A549 (cell line): ENCODE measurements around the gene FBXO24. TPM values are rescaled to one million over a fixed set of nuclear protein-coding genes. Genes with fewer than 3 reads are reported as not detected.
A peak's percentile ranks its signal among the peaks of the same experiment; 100 is the strongest.

ENCODE experiments used
- ATAC-seq, 2 experiments: fragments of 200-7000 bp in 1 of 2; fragments of >200 bp in 1 of 2; cut with Nextera tagmentation in 1 of 2; cut with Tn5 transposase in 1 of 2; 3 replicates each; pipeline versions ENCODE4 v1.8.0 to v1.9.1; 2018 to 2020; ENCODE audit warnings: mild to moderate bottlenecking in 1 of 2, moderate library complexity in 1 of 2
- CTCF ChIA-PET: fragments of 300-600 bp; sonication (Branson Sonifier 250); formaldehyde crosslinking; extraction: SDS; loops from one replicate; lab custom pipeline; 2021; ENCODE audit warnings: antibody characterized with exemption, inconsistent platforms; lab: Yijun Ruan, JAX
- POLR2A ChIA-PET: fragments of 350-600 bp; formaldehyde crosslinking; extraction: SDS; loops from one replicate; lab custom pipeline; 2021; ENCODE audit warnings: antibody characterized with exemption, inconsistent platforms; lab: Yijun Ruan, JAX
- DNase-seq, 2 experiments: peaks; one replicate each; pipeline versions ENCODE4 v3.0.0 to v3.0.0-alpha.2; 2011 to 2016; ENCODE audit warnings: low read depth in 1 of 2, low spot score in 1 of 2
- FAIRE-seq: peaks from 2 replicates; lab custom pipeline; 2011; peaks lifted over from hg19 to GRCh38; lab: Jason Lieb, UNC
- H3K27ac ChIP-seq, 2 experiments: fragments of >200 bp; sonication (Bioruptor Twin); formaldehyde crosslinking; 3 replicates each; pipeline ENCODE4 v1.5.1; 2016 to 2017
- H3K4me1 ChIP-seq: fragments of >200 bp; sonication (Bioruptor Twin); formaldehyde crosslinking; 3 replicates; pipeline ENCODE4 v1.6.1; 2016
- H3K4me2 ChIP-seq: fragments of >200 bp; sonication (Bioruptor Twin); formaldehyde crosslinking; 3 replicates; pipeline ENCODE4 v1.6.1; 2016
- H3K4me3 ChIP-seq: fragments of >200 bp; sonication (Bioruptor Twin); formaldehyde crosslinking; 3 replicates; pipeline ENCODE4 v1.5.1; 2016
- H3K9me3 ChIP-seq: fragments of >200 bp; sonication (Bioruptor Twin); formaldehyde crosslinking; 3 replicates; pipeline ENCODE4 v1.6.1; 2016
- CBX8 ChIP-seq: fragments of 200-600 bp; sonication (generic); IDR thresholded peaks from 2 replicates; pipeline ENCODE4 v1.6.1; 2016
- CEBPB ChIP-seq, 2 experiments: fragments of >200 bp in 1 of 2; sonication (Bioruptor Twin) in 1 of 2; formaldehyde crosslinking in 1 of 2; IDR thresholded peaks; 2 replicates each; pipeline ENCODE4 v1.6.1; 2012 to 2016
- EHF ChIP-seq: fragments of 250-450 bp; sonication (Bioruptor Pico); IDR thresholded peaks from 2 replicates; pipeline ENCODE4 v1.5.0; 2020; ENCODE audit warnings: mild to moderate bottlenecking
- ESRRA ChIP-seq: fragments of 150-350 bp; IDR thresholded peaks from 2 replicates; pipeline ENCODE4 v1.6.1; 2014; ENCODE audit warnings: mild to moderate bottlenecking, low read length, borderline replicate concordance
- FOSL2 ChIP-seq, 2 experiments: fragments of 450-650 bp in 1 of 2; fragments of >200 bp in 1 of 2; sonication (Bioruptor Twin) in 1 of 2; formaldehyde crosslinking; IDR thresholded peaks; 2 replicates each; pipeline versions ENCODE4 v1.5.0 to v1.6.1; 2016 to 2020; ENCODE audit warnings: mild to moderate bottlenecking in 1 of 2, moderate library complexity in 1 of 2
- GATA3 ChIP-seq: IDR thresholded peaks from 2 replicates; pipeline ENCODE4 v1.6.1; 2012; ENCODE audit warnings: borderline replicate concordance
- JUN ChIP-seq, 2 experiments: fragments of >200 bp; sonication (Bioruptor Twin); formaldehyde crosslinking; IDR thresholded peaks; 2 replicates in 1 of 2; 3 replicates in 1 of 2; pipeline ENCODE4 v1.6.1; 2016 to 2017
- NPAS2 ChIP-seq: fragments of 250-450 bp; sonication (Bioruptor Pico); IDR thresholded peaks from 2 replicates; pipeline ENCODE4 v1.8.0; 2022; ENCODE audit warnings: mild to moderate bottlenecking, moderate library complexity, borderline replicate concordance
- RAD21 ChIP-seq, 2 experiments: fragments of >200 bp in 1 of 2; sonication (Bioruptor Twin) in 1 of 2; formaldehyde crosslinking in 1 of 2; IDR thresholded peaks in 1 of 2; conservative IDR thresholded peaks in 1 of 2; 2 replicates in 1 of 2; 3 replicates in 1 of 2; pipeline ENCODE4 v1.6.1; 2012 to 2018; ENCODE audit warnings: inconsistent platforms in 1 of 2
- RCOR1 ChIP-seq: fragments of 150-350 bp; IDR thresholded peaks from 2 replicates; pipeline ENCODE4 v1.6.1; 2014; ENCODE audit warnings: antibody characterized with exemption, low read length, low read depth
- TFCP2L1 ChIP-seq: fragments of 250-450 bp; sonication (Bioruptor Pico); IDR thresholded peaks from 2 replicates; pipeline ENCODE4 v1.5.0; 2021; ENCODE audit warnings: mild to moderate bottlenecking
- ZSCAN20 ChIP-seq: fragments of 250-450 bp; sonication (Bioruptor Pico); IDR thresholded peaks from 2 replicates; pipeline ENCODE4 v1.8.0; 2022; ENCODE audit warnings: mild to moderate bottlenecking, moderate library complexity
- WGBS: methylation state at CpG from one replicate; pipeline ENCODE4 v1.1.6; 2017; ENCODE audit errors: missing lambda C conversion rate; 5-methylcytosine and 5-hydroxymethylcytosine counted together
- polyA plus RNA-seq, 4 experiments: library from polyadenylated mRNA; depleted of rRNA in 3 of 4; stranded (reverse); fragments of >200 nt; fragmentation: RNase III in 1 of 4; extraction: RNeasy Plus Mini Kit Qiagen cat#74134 plus additional on column Dnase treatment in 1 of 4; gene quantifications; 2 replicates in 3 of 4; 3 replicates in 1 of 4; pipeline ENCODE4 v1.2.3, GENCODE V29; 2011 to 2017
- TF ChIP-seq, protein P1 (sequence below): fragments of >200 bp; sonication (Bioruptor Twin); formaldehyde crosslinking; IDR thresholded peaks from 3 replicates; pipeline ENCODE4 v1.6.1; 2016
- TF ChIP-seq, protein P2 (sequence below): IDR thresholded peaks from 2 replicates; pipeline ENCODE4 v1.6.1; 2012; ENCODE audit warnings: low read depth, borderline replicate concordance
- TF ChIP-seq, protein P3 (sequence below): fragments of 150-350 bp; IDR thresholded peaks from 2 replicates; pipeline ENCODE4 v1.6.1; 2014; ENCODE audit warnings: low read depth, mild to moderate bottlenecking, low read length

Gene FBXO24
- polyA plus RNA-seq, 2 of the 4 experiments (the other 2 are of a cell fraction) = 0.19 to 0.52 TPM

DNA sequence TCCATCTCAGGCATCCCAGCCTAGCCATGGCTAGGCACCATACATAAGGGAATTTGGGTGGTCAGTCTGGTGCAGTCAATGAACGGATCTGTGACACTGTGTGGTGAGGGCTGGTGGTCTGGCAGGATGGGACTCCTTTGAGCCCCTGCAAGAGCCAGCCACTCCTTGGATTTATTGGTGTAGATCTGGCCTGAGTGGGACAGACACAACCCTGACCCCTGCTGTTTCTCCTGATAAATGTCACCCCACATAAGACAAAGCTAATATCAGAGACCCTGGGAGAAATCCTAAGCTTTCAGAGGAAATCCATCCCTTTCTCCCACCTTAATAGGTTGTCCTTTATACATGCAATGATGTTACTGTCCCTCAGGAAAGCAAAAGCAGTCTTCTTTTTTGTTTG, 2.3 kb downstream of the FBXO24 start (continued):
- TF ChIP-seq, protein P1, sequence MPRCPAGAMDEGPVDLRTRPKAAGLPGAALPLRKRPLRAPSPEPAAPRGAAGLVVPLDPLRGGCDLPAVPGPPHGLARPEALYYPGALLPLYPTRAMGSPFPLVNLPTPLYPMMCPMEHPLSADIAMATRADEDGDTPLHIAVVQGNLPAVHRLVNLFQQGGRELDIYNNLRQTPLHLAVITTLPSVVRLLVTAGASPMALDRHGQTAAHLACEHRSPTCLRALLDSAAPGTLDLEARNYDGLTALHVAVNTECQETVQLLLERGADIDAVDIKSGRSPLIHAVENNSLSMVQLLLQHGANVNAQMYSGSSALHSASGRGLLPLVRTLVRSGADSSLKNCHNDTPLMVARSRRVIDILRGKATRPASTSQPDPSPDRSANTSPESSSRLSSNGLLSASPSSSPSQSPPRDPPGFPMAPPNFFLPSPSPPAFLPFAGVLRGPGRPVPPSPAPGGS = no peak
- TF ChIP-seq CEBPB (IDR thresholded peaks at IDR 0.05) (no peak), GATA3 (no peak), ZSCAN20 (CRISPR knock-in tag) (no peak), ESRRA (no peak), RAD21 (conservative IDR thresholded peaks at IDR 0.05 in 1 of 2, IDR thresholded peaks at IDR 0.05 in 1 of 2) (peak; percentile 34 to 35; a peak in 3 of 5 replicates), RCOR1 (no peak), NPAS2 (CRISPR knock-in tag) (no peak)
- TF ChIP-seq, protein P2, sequence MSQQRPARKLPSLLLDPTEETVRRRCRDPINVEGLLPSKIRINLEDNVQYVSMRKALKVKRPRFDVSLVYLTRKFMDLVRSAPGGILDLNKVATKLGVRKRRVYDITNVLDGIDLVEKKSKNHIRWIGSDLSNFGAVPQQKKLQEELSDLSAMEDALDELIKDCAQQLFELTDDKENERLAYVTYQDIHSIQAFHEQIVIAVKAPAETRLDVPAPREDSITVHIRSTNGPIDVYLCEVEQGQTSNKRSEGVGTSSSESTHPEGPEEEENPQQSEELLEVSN = no peak
- TF ChIP-seq, protein P3, sequence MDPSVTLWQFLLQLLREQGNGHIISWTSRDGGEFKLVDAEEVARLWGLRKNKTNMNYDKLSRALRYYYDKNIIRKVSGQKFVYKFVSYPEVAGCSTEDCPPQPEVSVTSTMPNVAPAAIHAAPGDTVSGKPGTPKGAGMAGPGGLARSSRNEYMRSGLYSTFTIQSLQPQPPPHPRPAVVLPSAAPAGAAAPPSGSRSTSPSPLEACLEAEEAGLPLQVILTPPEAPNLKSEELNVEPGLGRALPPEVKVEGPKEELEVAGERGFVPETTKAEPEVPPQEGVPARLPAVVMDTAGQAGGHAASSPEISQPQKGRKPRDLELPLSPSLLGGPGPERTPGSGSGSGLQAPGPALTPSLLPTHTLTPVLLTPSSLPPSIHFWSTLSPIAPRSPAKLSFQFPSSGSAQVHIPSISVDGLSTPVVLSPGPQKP = no peak

DNA sequence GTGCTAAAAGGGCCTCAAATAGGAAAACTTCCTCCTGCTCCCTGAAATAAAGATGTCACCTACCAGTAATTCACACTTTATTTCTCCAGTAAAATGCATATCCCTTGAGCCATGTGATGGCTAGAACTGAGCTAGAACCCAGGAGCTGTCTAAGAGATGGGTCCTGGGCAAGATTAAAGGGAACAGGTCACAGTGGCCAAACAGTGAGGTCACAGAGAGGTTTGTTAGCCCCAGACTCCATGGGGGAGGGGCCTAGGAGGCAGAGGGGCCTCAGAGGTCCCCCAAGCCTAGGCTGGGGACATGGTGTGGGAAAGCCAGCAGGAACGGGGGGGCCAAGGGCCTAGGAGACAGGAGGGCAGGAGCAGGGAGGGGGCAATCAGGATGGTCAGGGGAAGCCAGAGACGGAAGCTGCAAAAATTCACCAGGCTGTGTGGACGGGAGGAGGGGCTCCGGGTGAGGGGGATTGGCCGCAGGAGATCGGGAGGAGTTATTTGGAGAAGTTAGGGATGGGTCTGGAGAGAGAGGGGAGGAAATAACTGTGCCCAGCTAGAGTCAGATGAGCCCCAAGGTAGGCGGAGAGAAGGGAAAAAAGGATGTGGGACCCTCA, 3.3 kb downstream of the FBXO24 start:
- POLR2A ChIA-PET = interaction anchor here (0.9 to 1.2 kb wide), 2 partner anchors 23 to 160 kb away, joined by 4 read pairs; partner anchors contain the start of genes MEPCE and MOSPD3
- FAIRE-seq = no peak
- peaks cover 9% of the 10 kb centered on the region for H3K4me1 ChIP-seq
- H3K4me2 ChIP-seq = no peak overlapping the region
- DNase-seq = no peak
- CTCF ChIA-PET = interaction anchor here (0.6 to 10.1 kb wide), 22 partner anchors 9 to 263 kb away, joined by 3 to 135 read pairs (median 5); partner anchors contain the start of genes MOSPD3 and PCOLCE
- H3K27ac ChIP-seq = no peak overlapping the region
- no peaks in the 10 kb centered on the region for H3K9me3 ChIP-seq
- no peak for ATAC-seq
- H3K4me3 ChIP-seq = no peak overlapping the region
- WGBS = 80% methylated on average over 7 of the region's 7 CpGs
- TF ChIP-seq NPAS2 (CRISPR knock-in tag) = no peak
- TF ChIP-seq, protein P1 = no peak
- TF ChIP-seq ESRRA = no peak
- TF ChIP-seq FOSL2 (IDR thresholded peaks at IDR 0.05) = no peak
- no peak for TF ChIP-seq FOSL2 (CRISPR knock-in tag; IDR thresholded peaks at IDR 0.05)
- TF ChIP-seq JUN (IDR thresholded peaks at IDR 0.05) = no peak
- TF ChIP-seq RAD21 (conservative IDR thresholded peaks at IDR 0.05 in 1 of 2, IDR thresholded peaks at IDR 0.05 in 1 of 2) = no peak
- TF ChIP-seq TFCP2L1 (CRISPR knock-in tag) = no peak
- TF ChIP-seq GATA3 = no peak

DNA sequence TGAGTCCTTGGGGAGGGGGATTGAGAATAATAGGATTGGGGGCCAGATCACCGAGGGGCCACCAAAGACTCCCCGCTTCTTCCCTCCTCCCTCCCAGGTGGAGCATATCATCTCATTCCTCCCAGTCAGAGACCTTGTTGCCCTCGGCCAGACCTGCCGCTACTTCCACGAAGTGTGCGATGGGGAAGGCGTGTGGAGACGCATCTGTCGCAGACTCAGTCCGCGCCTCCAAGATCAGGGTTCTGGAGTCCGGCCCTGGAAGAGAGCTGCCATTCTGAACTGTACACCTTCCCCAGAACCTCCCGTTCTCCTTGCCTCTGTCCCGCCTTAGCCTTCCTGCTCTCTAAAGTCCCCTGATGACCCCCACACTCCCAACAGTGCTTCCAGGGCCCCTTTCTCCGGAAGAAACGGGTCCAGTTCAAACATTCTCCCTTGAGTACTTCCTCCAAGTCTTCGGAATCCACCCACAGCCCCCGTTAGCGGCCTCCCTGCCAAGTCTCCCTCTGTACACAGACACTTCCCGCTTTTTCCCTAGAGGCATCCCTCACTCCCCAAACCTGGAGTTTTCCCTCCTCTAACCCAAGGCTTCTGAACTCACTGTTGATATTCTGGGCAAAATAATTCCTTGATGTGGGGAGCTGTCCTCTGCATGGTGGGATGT, 4.1 kb downstream of the FBXO24 start:
- ChIA-PET POLR2A (no interaction called here), CTCF (interaction anchor here (0.6 to 10.1 kb wide), 8 partner anchors 9 to 121 kb away, joined by 3 to 135 read pairs (median 6); no protein-coding TSS in a partner anchor)
- Histone ChIP-seq H3K4me1 (peaks cover 1% of the 10 kb centered on the region; the same call in 1 of the 3 replicates), H3K27ac (no peak overlapping the region), H3K4me2 (no peak overlapping the region), H3K9me3 (no peaks in the 10 kb centered on the region), H3K4me3 (no peak overlapping the region)
- 64% methylated on average over 20 of the region's 20 CpGs for WGBS
- DNase-seq = no peak
- TF ChIP-seq ZSCAN20 (CRISPR knock-in tag) (no peak), CBX8 (no peak), EHF (CRISPR knock-in tag) (no peak), GATA3 (no peak)
- no peak for ATAC-seq
- no peak for FAIRE-seq
